WERI-Rb-1 (cell line): ENCODE results near the gene KCNK15.

Source experiments
- DNase-seq: peaks from one replicate; pipeline ENCODE4 v3.0.0-alpha.2; 2020
- H3K27ac ChIP-seq: fragments of 250-450 bp; sonication (Bioruptor Pico); 2 replicates; pipeline ENCODE4 v1.5.1; 2020; ENCODE audit warnings: mild to moderate bottlenecking, moderate library complexity
- H3K27me3 ChIP-seq: fragments of 250-450 bp; sonication (Bioruptor Pico); 2 replicates; pipeline ENCODE4 v1.5.1; 2021; ENCODE audit warnings: mild to moderate bottlenecking, low read depth, moderate library complexity; ENCODE audit not compliant: insufficient read depth, severe bottlenecking
- H3K36me3 ChIP-seq: fragments of 250-450 bp; sonication (Bioruptor Pico); 2 replicates; pipeline ENCODE4 v1.5.1; 2020; ENCODE audit warnings: mild to moderate bottlenecking, moderate library complexity
- H3K4me3 ChIP-seq: 2 replicates; pipeline ENCODE4 v1.5.1; 2011; ENCODE audit warnings: low read depth, mild to moderate bottlenecking, control low read depth, low read length
- H3K9me3 ChIP-seq: fragments of 250-450 bp; sonication (Bioruptor Pico); 2 replicates; pipeline ENCODE4 v1.5.1; 2021; ENCODE audit warnings: mild to moderate bottlenecking, moderate library complexity; ENCODE audit not compliant: severe bottlenecking
- CTCF ChIP-seq: IDR thresholded peaks from 2 replicates; pipeline ENCODE4 v1.5.1; 2011; ENCODE audit warnings: low read depth, mild to moderate bottlenecking, control low read depth, inconsistent platforms, low read length

KCNK15 gene

GRCh38 chr20:44717986-44718385 is 27.7 kb upstream of the KCNK15 start:
- Histone ChIP-seq H3K27me3 (no peaks in the 10 kb centered on the region), H3K36me3 (no peaks in the 10 kb centered on the region), H3K9me3 (no peaks in the 10 kb centered on the region), H3K4me3 (no peak overlapping the region), H3K27ac (no peak overlapping the region)
- peak; percentile 74 for TF ChIP-seq CTCF
- DNase-seq = peak; percentile 83

DNA sequence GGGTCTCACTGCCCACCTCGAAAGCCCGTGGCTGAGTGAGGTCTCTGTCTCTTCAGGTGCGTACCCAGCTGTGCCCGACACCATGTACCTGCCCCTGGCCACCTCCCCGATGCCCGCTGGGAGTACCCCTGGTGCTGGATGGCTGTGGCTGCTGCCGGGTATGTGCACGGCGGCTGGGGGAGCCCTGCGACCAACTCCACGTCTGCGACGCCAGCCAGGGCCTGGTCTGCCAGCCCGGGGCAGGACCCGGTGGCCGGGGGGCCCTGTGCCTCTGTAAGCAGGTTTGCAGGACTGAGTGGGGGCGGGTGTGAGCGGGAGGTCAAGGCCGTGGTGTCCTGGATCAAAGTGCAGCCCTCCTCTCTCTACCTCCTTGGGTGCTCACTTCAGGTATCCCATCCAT is 25.8 kb upstream of the KCNK15 start:
- DNase-seq = no peak
- Histone ChIP-seq H3K9me3 (no peaks in the 10 kb centered on the region), H3K4me3 (no peak overlapping the region), H3K36me3 (no peaks in the 10 kb centered on the region), H3K27ac (no peak overlapping the region), H3K27me3 (no peaks in the 10 kb centered on the region)
- no peak for TF ChIP-seq CTCF

DNA sequence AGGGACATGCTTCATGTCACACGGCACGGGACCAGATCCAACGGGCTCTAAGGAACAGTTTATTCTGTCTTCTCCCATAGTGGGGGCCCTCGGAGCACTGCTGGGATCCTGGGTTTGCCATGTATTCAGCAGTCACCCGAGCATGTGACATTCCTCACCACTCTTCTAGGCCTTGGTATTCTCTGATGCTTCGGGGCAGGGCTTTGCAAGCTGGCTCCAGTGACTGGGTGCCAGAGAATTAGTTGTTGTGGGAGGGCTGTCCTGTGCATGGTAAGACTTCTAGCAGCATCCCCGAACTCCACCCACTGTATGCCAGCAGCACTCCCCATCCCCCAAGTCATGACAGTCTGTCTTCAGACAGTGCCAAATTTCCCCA is 25.1 kb upstream of the KCNK15 start:
- Histone ChIP-seq H3K36me3 (no peaks in the 10 kb centered on the region), H3K9me3 (no peaks in the 10 kb centered on the region), H3K4me3 (no peak overlapping the region), H3K27me3 (no peaks in the 10 kb centered on the region), H3K27ac (no peak overlapping the region)
- TF ChIP-seq CTCF = no peak
- DNase-seq = no peak

DNA sequence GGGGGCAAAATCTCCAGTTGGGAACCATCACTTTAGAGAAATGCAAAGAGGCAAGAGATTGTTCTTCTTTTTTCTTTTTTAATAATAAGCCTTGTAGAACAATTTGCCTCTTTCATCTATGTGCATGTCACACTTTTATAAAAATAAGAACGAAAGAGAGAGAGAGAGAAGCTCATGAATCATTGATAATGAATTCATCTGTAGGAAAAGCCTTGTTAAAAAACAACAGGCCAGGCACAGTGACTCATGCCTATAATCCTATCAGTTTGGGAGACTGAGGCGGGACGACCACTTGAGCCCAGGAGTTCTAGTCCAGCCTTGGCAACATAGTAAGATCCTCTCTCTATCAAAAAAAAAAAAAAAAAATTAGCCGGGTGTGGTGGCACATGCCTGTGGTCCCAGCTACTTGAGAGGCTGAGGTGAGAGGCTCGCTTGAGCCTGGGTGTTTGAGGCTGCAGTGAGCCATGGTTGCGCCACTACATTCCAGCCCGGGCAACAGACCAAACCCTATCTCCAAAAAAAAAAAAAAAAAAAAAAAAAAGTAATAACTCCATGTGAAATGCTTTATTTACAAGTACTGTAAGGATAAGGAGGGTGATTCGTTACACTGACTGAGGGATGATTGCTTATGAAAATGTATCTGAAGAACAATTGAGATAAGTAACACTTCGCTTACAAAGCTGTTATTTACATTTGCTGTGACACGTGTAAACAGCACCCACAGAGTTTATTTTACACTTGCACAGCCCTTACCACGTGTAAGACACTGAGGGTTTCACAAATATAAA is 24.5 kb upstream of the KCNK15 start:
- DNase-seq = no peak
- Histone ChIP-seq H3K9me3 (no peaks in the 10 kb centered on the region), H3K27me3 (no peaks in the 10 kb centered on the region), H3K36me3 (no peaks in the 10 kb centered on the region), H3K4me3 (no peak overlapping the region), H3K27ac (no peak overlapping the region)
- no peak for TF ChIP-seq CTCF

DNA sequence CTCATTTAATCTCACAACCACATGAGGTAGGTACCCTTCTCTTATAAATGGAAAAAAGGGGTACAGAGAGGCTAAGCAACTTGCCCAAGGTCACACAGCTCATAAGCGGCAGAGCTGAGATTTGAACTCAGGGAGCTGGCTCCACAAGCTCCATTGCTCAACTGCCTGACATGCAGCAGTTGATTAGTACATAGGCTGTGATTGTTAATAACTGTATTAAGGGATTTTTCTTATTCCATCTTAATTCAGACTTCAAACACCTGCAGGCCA is 23.9 kb upstream of the KCNK15 start:
- Histone ChIP-seq H3K27me3 (no peaks in the 10 kb centered on the region), H3K27ac (no peak overlapping the region)
- TF ChIP-seq CTCF = no peak

GRCh38 chr20:44722990-44723389 is 22.7 kb upstream of the KCNK15 start:
- H3K27me3 ChIP-seq = no peaks in the 10 kb centered on the region
- TF ChIP-seq CTCF = no peak
- H3K9me3 ChIP-seq = no peaks in the 10 kb centered on the region
- no peaks in the 10 kb centered on the region for H3K36me3 ChIP-seq
- H3K4me3 ChIP-seq = no peak overlapping the region
- H3K27ac ChIP-seq = no peak overlapping the region
- DNase-seq = no peak

More for the DNA sequence above, 23.9 kb upstream of the KCNK15 start:
- no peaks in the 10 kb centered on the region for H3K9me3 ChIP-seq
- DNase-seq = no peak
- H3K4me3 ChIP-seq = no peak overlapping the region
- H3K36me3 ChIP-seq = no peaks in the 10 kb centered on the region
